AG04449 (cell line): ENCODE data around the gene CENPB.

Experiments
- CTCF ChIA-PET: fragments of 350-600 bp; formaldehyde crosslinking; extraction: SDS; loops from one replicate; lab custom pipeline; 2021; ENCODE audit warnings: antibody characterized with exemption; lab: Yijun Ruan, JAX
- POLR2A ChIA-PET: fragments of 400-600, 350-600 bp; formaldehyde crosslinking; extraction: SDS; loops from one replicate; lab custom pipeline; 2020; ENCODE audit warnings: antibody characterized with exemption, inconsistent platforms; lab: Yijun Ruan, JAX
- DNase-seq: peaks from one replicate; pipeline ENCODE4 v3.0.0-alpha.2; 2010; ENCODE audit warnings: low read depth, low spot score
- H3K4me3 ChIP-seq: 2 replicates; pipeline ENCODE4 v1.5.1; 2011; ENCODE audit warnings: low read depth, mild to moderate bottlenecking, control low read depth, low read length
- CTCF ChIP-seq: IDR thresholded peaks from one replicate; pipeline ENCODE4 v1.5.1; 2011; ENCODE audit warnings: mild to moderate bottlenecking, moderate library complexity, low read length, control low read depth, inconsistent platforms; ENCODE audit not compliant: insufficient read depth; ENCODE audit errors: missing control alignments

The CENPB gene

DNA sequence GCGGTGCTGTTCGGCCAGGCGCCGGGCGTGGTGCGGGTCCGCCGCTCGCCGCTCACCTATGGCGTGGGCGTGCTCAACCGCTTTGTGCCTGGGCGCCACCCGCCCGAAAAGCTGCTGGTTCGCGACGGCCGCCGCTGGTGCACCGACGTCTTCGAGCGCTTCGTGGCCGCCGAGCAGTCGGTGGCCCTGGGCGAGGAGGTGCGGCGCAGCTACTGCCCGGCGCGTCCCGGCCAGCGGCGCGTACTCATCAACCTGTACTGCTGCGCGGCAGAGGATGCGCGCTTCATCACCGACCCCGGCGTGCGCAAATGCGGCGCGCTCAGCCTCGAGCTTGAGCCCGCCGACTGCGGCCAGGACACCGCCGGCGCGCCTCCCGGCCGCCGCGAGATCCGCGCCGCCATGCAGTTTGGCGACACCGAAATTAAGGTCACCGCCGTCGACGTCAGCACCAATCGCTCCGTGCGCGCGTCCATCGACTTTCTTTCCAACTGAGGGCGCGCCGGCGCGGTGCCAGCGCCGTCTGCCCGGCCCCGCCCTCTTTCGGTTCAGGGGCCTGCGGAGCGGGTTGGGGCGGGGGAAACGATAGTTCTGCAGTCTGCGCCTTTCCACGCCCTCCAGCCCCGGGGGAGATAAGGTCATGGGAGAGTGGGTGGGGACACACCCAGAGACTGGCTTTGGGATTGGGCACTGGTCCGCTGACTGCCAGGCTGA, 34.7 kb downstream of the CENPB start:
- H3K4me3 ChIP-seq: no peak overlapping the region
- TF ChIP-seq CTCF: no peak
- no peak for DNase-seq
- POLR2A ChIA-PET: interaction anchor here (0.6 kb wide), 1 partner anchor 130 kb away, joined by 3 read pairs; no protein-coding TSS in a partner anchor
- CTCF ChIA-PET: interaction anchor here (0.9 to 11.2 kb wide), 23 partner anchors 4 to 340 kb away, joined by 3 to 119 read pairs (median 6); partner anchors contain the start of genes ADISSP and SPEF1

- no peak for DNase-seq
- ChIA-PET POLR2A (interaction anchor here (0.6 kb wide), 1 partner anchor 131 kb away, joined by 3 read pairs; no protein-coding TSS in a partner anchor), CTCF (interaction anchor here (0.8 to 11.2 kb wide), 18 partner anchors 6 to 105 kb away, joined by 3 to 119 read pairs (median 6); partner anchors contain the start of genes ADISSP and SPEF1)
- TF ChIP-seq CTCF: no peak
- H3K4me3 ChIP-seq: no peak overlapping the region
Measured at GRCh38 chr20:3751305-3751674, 35.2 kb downstream of the CENPB start.

GRCh38 chr20:3749689-3750531, 36.6 kb downstream of the CENPB start:
- CTCF ChIA-PET: interaction anchor here (0.7 to 11.2 kb wide), 15 partner anchors 8 to 186 kb away, joined by 3 to 119 read pairs (median 6); partner anchors contain the start of genes ADISSP, AP5S1 and SPEF1
- TF ChIP-seq CTCF: peak; percentile 44
- H3K4me3 ChIP-seq: no peak overlapping the region
- DNase-seq: no peak
- POLR2A ChIA-PET: no interaction called here

DNA sequence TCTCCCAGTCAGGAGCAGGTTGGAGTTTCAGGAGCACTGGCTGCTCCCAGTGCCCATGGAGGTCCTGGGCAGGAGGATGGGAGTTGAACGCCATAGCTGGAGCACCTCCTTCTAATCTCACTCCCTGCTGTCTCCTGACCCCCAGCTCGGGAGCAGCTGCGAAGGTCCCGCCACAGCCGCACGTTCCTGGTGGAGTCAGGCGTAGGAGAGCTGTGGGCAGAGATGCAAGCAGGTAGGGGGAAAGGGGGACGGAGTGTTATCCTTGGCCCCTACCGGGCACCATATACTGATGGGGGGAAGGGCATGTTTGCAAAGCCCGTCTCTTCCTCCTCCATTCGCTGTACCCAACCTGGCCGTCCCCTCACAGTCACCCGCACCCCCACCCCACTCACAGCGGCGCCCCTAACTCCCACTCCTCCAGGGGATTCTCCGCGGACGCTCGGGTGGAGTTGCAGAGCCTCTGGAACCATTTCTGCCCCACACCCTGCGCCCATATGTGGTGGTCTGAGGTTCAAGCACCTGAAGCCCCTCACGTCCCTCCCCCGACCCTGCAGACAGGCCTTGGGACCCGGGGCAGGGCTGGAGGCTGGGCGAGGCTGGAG, 37.4 kb downstream of the CENPB start:
- ChIA-PET POLR2A (no interaction called here), CTCF (interaction anchor here (0.7 to 11.2 kb wide), 8 partner anchors 8 to 185 kb away, joined by 3 to 119 read pairs (median 5); partner anchors contain the start of gene AP5S1)
- no peak for TF ChIP-seq CTCF
- H3K4me3 ChIP-seq: no peak overlapping the region
- no peak for DNase-seq

GRCh38 chr20:3748073-3748472, 38.5 kb downstream of the CENPB start:
- no peak for TF ChIP-seq CTCF
- POLR2A ChIA-PET: interaction anchor here (0.9 kb wide), 1 partner anchor 68 kb away, joined by 3 read pairs; no protein-coding TSS in a partner anchor
- CTCF ChIA-PET: interaction anchor here (1.5 to 11.2 kb wide), 4 partner anchors 9 to 344 kb away, joined by 4 to 119 read pairs (median 40); no protein-coding TSS in a partner anchor
- no peak overlapping the region for H3K4me3 ChIP-seq
- DNase-seq: no peak
